Sigmoid colon (tissue), 4 donors: ENCODE data around the gene CAMK1D.

Source experiments
- CTCF ChIP-seq, 4 experiments: fragments of 450-650 bp in 3 of 4; fragments of 200-600 bp in 1 of 4; IDR thresholded peaks; one replicate each; pipeline ENCODE4 v1.5.1; 2016 to 2019; ENCODE audit warnings: antibody characterized with exemption in 4 of 4, mild to moderate bottlenecking in 3 of 4, moderate library complexity in 2 of 4
- EP300 ChIP-seq, 4 donors: sonication (generic); formaldehyde crosslinking; IDR thresholded peaks; one replicate each; pipeline ENCODE4 v1.6.1; 2017; ENCODE audit warnings: antibody characterized with exemption in 4 of 4

- TF ChIP-seq CTCF (IDR thresholded peaks at IDR 0.05), result no peak
- TF ChIP-seq EP300 (IDR thresholded peaks at IDR 0.05), result no peak
Measured at GRCh38 chr10:12811826-12812225, 462.5 kb downstream of the CAMK1D start.
